ENCODE data around the gene KCNJ4.
"Not testable (repeated sequence)": the region's sequence is repeated elsewhere in the genome, so short reads cannot be mapped to it uniquely, and the experiment has no call there.

The KCNJ4 gene

DNA sequence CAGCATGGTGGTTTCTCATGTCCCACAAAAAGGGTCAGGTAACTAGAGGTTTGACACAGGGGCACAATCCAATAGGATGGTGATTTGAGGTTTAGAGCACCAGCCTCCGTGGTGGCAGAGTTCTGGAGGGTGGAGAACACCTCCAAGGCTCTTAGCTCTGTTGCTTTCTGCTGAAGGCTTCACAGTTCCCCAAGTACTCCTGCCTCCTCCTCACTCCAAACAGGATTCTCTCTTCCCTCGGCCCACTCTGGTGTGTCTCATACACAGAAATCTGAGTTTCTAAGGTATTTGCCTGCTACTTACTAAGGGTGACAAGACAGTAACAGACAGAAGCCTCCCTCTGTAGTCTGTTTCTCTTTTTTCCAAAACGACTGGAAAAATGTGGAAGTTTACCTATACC lies 73.6 kb downstream of the KCNJ4 start:
- not testable (repeated sequence) for DNase-seq (ENCODE audit: low spot score)

Data from LoVo (cell line).